HEK293 (cell line): ENCODE data around the gene SH3GL2.

Source experiments
- BCL11A ChIP-seq: fragments of 450-650 bp; formaldehyde crosslinking; IDR thresholded peaks from 2 replicates; pipeline ENCODE4 v1.5.1; 2016; ENCODE audit warnings: low read depth, missing biosample characterization, missing genetic modification characterization
- GLI2 ChIP-seq: fragments of 450-650 bp; formaldehyde crosslinking; IDR thresholded peaks from 2 replicates; pipeline ENCODE4; 2017; ENCODE audit warnings: missing biosample characterization, missing genetic modification characterization, low read depth, borderline replicate concordance
- GLIS1 ChIP-seq: fragments of 450-650 bp; formaldehyde crosslinking; IDR thresholded peaks from 2 replicates; pipeline ENCODE4 v1.5.1; 2016; ENCODE audit warnings: missing biosample characterization, missing genetic modification characterization
- IKZF3 ChIP-seq: fragments of 450-650 bp; IDR thresholded peaks from 2 replicates; pipeline ENCODE4 v1.5.0; 2018; ENCODE audit warnings: missing biosample characterization, mild to moderate bottlenecking, missing genetic modification characterization, moderate library complexity
- INSM2 ChIP-seq: fragments of 450-650 bp; formaldehyde crosslinking; IDR thresholded peaks from 2 replicates; pipeline ENCODE4 v1.5.1; 2016; ENCODE audit warnings: missing biosample characterization, missing genetic modification characterization
- KLF16 ChIP-seq: fragments of 450-650 bp; formaldehyde crosslinking; IDR thresholded peaks from 2 replicates; pipeline ENCODE4 v1.5.1; 2017; ENCODE audit warnings: missing biosample characterization, missing genetic modification characterization
- PRDM1 ChIP-seq: fragments of 450-650 bp; formaldehyde crosslinking; IDR thresholded peaks from 2 replicates; pipeline ENCODE4; 2016; ENCODE audit warnings: missing biosample characterization, missing genetic modification characterization
- SP2 ChIP-seq: fragments of 450-650 bp; formaldehyde crosslinking; IDR thresholded peaks from 2 replicates; pipeline ENCODE4 v1.5.1; 2016; ENCODE audit warnings: missing biosample characterization, missing genetic modification characterization
- SP7 ChIP-seq: fragments of 450-650 bp; formaldehyde crosslinking; IDR thresholded peaks from 2 replicates; pipeline ENCODE4 v1.5.1; 2016; ENCODE audit warnings: missing biosample characterization, missing genetic modification characterization
- ZBTB20 ChIP-seq: fragments of 450-650 bp; formaldehyde crosslinking; IDR thresholded peaks from 2 replicates; pipeline ENCODE4 v1.5.1; 2016; ENCODE audit warnings: missing biosample characterization, missing genetic modification characterization
- ZBTB21 ChIP-seq: fragments of 450-650 bp; formaldehyde crosslinking; IDR thresholded peaks from 2 replicates; pipeline ENCODE4 v1.5.1; 2017; ENCODE audit warnings: missing biosample characterization, missing genetic modification characterization
- ZBTB26 ChIP-seq: fragments of 450-650 bp; formaldehyde crosslinking; optimal IDR thresholded peaks from 2 replicates; pipeline ENCODE3; 2016; ENCODE audit warnings: missing biosample characterization, mild to moderate bottlenecking, missing genetic modification characterization
- ZEB2 ChIP-seq: fragments of 450-650 bp; formaldehyde crosslinking; IDR thresholded peaks from 2 replicates; pipeline ENCODE4 v1.5.1; 2016; ENCODE audit warnings: missing biosample characterization, missing genetic modification characterization
- ZIC2 ChIP-seq: fragments of 450-650 bp; formaldehyde crosslinking; IDR thresholded peaks from 2 replicates; pipeline ENCODE4 v1.5.1; 2016; ENCODE audit warnings: missing biosample characterization, missing genetic modification characterization
- ZNF133 ChIP-seq: fragments of 450-650 bp; formaldehyde crosslinking; IDR thresholded peaks from 2 replicates; pipeline ENCODE4 v1.5.1; 2016; ENCODE audit warnings: missing biosample characterization, missing genetic modification characterization
- ZNF157 ChIP-seq: fragments of 450-650 bp; formaldehyde crosslinking; IDR thresholded peaks from 2 replicates; pipeline ENCODE4 v1.5.1; 2016; ENCODE audit warnings: missing biosample characterization, missing genetic modification characterization
- ZNF214 ChIP-seq: fragments of 450-650 bp; formaldehyde crosslinking; IDR thresholded peaks from 2 replicates; pipeline ENCODE4 v1.5.1; 2017; ENCODE audit warnings: missing biosample characterization, mild to moderate bottlenecking, missing genetic modification characterization, borderline replicate concordance
- ZNF341 ChIP-seq: fragments of 450-650 bp; formaldehyde crosslinking; IDR thresholded peaks from 2 replicates; pipeline ENCODE4; 2016; ENCODE audit warnings: low read depth, missing biosample characterization, missing genetic modification characterization
- ZNF488 ChIP-seq: fragments of 450-650 bp; formaldehyde crosslinking; IDR thresholded peaks from 2 replicates; pipeline ENCODE4 v1.5.1; 2016; ENCODE audit warnings: missing biosample characterization, missing genetic modification characterization
- ZNF510 ChIP-seq: fragments of 450-650 bp; formaldehyde crosslinking; IDR thresholded peaks from 2 replicates; pipeline ENCODE4 v1.5.1; 2018; ENCODE audit warnings: mild to moderate bottlenecking, missing genetic modification characterization, missing biosample characterization; ENCODE audit not compliant: insufficient replicate concordance
- ZNF558 ChIP-seq: fragments of 450-650 bp; formaldehyde crosslinking; IDR thresholded peaks from 2 replicates; pipeline ENCODE4 v1.5.1; 2016; ENCODE audit warnings: missing biosample characterization, missing genetic modification characterization
- ZNF623 ChIP-seq: fragments of 450-650 bp; formaldehyde crosslinking; IDR thresholded peaks from 2 replicates; pipeline ENCODE4 v1.5.1; 2016; ENCODE audit warnings: missing biosample characterization, missing genetic modification characterization
- ZNF626 ChIP-seq: fragments of 450-650 bp; sonication (Bioruptor Pico); formaldehyde crosslinking; IDR thresholded peaks from 2 replicates; pipeline ENCODE4 v1.5.1; 2018; ENCODE audit warnings: missing biosample characterization, missing genetic modification characterization, inconsistent platforms
- ZNF76 ChIP-seq: fragments of 450-650 bp; formaldehyde crosslinking; IDR thresholded peaks from 2 replicates; pipeline ENCODE4; 2016; ENCODE audit warnings: low read depth, missing biosample characterization, missing genetic modification characterization, borderline replicate concordance
- ZNF777 ChIP-seq: fragments of 450-650 bp; formaldehyde crosslinking; IDR thresholded peaks from 2 replicates; pipeline ENCODE4 v1.5.1; 2017; ENCODE audit warnings: missing biosample characterization, missing genetic modification characterization, borderline replicate concordance
- TF ChIP-seq, protein P1 (sequence below): fragments of 450-650 bp; formaldehyde crosslinking; IDR thresholded peaks from 2 replicates; pipeline ENCODE4 v1.5.1; 2016; ENCODE audit warnings: missing biosample characterization, missing genetic modification characterization
- TF ChIP-seq, protein P2 (sequence below): fragments of 450-650 bp; formaldehyde crosslinking; IDR thresholded peaks from 2 replicates; pipeline ENCODE4 v1.5.1; 2016; ENCODE audit warnings: missing biosample characterization, missing genetic modification characterization
- TF ChIP-seq, protein P3 (sequence below): fragments of 450-650 bp; formaldehyde crosslinking; conservative IDR thresholded peaks from 2 replicates; pipeline ENCODE4 v1.5.1; 2016; ENCODE audit warnings: low read depth, missing biosample characterization, missing genetic modification characterization

The SH3GL2 gene

DNA sequence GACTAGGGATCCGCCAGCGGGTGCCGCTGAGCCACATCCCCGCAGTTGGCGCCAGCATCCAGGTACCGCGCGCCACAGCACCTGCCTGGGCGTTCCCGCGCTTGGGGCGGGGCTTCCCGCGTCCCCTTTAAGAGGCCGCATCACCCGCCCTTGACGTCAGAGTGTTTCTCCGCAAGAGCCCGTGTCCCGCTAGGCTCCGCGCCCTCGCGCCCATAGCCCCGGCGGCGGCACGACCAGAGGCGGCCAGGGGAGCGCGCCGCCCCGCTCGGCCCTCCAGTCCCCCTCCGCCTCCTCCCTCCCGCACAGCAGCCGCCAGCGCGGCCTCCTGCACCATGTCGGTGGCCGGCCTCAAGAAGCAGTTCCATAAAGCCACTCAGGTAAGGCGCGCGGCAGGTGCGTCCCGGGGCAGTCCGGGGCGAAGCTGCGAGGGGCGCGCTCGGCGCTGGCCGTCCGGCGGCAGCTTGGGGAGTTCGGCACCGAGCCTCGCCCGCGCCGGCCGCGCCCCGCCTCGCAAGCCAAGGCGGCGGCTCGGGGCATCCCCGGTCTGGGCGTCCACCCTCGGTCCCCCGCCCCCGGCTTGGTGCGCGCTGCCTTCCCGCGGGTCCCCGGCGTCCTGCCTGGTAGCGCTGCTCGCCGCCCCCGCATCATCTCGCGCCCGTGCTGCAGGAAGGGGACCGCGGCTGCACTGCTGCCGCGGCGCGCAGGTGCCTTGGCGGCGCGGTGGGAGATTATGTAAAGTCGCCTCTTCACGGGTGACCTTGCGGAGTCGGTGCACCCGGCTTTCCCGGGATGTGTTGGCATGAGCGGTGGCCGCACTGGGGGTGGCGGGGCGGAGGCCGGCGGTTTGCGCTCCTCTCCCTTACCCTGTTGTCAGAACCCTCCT lies at the start of gene SH3GL2 (continued):
- TF ChIP-seq, protein P1, sequence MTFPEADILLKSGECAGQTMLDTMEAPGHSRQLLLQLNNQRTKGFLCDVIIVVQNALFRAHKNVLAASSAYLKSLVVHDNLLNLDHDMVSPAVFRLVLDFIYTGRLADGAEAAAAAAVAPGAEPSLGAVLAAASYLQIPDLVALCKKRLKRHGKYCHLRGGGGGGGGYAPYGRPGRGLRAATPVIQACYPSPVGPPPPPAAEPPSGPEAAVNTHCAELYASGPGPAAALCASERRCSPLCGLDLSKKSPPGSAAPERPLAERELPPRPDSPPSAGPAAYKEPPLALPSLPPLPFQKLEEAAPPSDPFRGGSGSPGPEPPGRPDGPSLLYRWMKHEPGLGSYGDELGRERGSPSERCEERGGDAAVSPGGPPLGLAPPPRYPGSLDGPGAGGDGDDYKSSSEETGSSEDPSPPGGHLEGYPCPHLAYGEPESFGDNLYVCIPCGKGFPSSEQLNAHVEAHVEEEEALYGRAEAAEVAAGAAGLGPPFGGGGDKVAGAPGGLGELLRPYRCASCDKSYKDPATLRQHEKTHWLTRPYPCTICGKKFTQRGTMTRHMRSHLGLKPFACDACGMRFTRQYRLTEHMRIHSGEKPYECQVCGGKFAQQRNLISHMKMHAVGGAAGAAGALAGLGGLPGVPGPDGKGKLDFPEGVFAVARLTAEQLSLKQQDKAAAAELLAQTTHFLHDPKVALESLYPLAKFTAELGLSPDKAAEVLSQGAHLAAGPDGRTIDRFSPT, result no peak
- TF ChIP-seq ZNF157 (no peak), GLI2 (tag by site-specific recombination) (no peak), ZNF510 (tag by site-specific recombination) (no peak), ZNF623 (tag by site-specific recombination) (no peak), ZIC2 (tag by site-specific recombination) (peak; percentile 39), ZNF488 (tag by site-specific recombination) (no peak), SP2 (peak; percentile 43), ZBTB26 (tag by site-specific recombination) (peak; percentile 79), BCL11A (tag by site-specific recombination) (no peak), ZNF626 (tag by site-specific recombination) (no peak), IKZF3 (tag by site-specific recombination) (no peak), PRDM1 (tag by site-specific recombination) (no peak), GLIS1 (tag by site-specific recombination) (peak; percentile 42), INSM2 (tag by site-specific recombination) (no peak; the same call in 1 of the 2 replicates), ZBTB20 (tag by site-specific recombination) (no peak), ZNF214 (tag by site-specific recombination) (no peak), ZBTB21 (tag by site-specific recombination) (peak; percentile 82), ZNF341 (no peak), ZNF76 (0 out of 2 replicates have a peak, but pooled peaks have one; percentile 36), ZEB2 (tag by site-specific recombination) (peak; percentile 66), SP7 (no peak; the same call in 1 of the 2 replicates), ZNF558 (tag by site-specific recombination) (no peak), ZNF133 (tag by site-specific recombination) (no peak), ZNF777 (tag by site-specific recombination) (no peak), KLF16 (tag by site-specific recombination) (no peak; the same call in 1 of the 2 replicates)
- TF ChIP-seq, protein P2, sequence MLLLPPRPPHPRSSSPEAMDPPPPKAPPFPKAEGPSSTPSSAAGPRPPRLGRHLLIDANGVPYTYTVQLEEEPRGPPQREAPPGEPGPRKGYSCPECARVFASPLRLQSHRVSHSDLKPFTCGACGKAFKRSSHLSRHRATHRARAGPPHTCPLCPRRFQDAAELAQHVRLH (tag by site-specific recombination), result no peak
- TF ChIP-seq, protein P3, sequence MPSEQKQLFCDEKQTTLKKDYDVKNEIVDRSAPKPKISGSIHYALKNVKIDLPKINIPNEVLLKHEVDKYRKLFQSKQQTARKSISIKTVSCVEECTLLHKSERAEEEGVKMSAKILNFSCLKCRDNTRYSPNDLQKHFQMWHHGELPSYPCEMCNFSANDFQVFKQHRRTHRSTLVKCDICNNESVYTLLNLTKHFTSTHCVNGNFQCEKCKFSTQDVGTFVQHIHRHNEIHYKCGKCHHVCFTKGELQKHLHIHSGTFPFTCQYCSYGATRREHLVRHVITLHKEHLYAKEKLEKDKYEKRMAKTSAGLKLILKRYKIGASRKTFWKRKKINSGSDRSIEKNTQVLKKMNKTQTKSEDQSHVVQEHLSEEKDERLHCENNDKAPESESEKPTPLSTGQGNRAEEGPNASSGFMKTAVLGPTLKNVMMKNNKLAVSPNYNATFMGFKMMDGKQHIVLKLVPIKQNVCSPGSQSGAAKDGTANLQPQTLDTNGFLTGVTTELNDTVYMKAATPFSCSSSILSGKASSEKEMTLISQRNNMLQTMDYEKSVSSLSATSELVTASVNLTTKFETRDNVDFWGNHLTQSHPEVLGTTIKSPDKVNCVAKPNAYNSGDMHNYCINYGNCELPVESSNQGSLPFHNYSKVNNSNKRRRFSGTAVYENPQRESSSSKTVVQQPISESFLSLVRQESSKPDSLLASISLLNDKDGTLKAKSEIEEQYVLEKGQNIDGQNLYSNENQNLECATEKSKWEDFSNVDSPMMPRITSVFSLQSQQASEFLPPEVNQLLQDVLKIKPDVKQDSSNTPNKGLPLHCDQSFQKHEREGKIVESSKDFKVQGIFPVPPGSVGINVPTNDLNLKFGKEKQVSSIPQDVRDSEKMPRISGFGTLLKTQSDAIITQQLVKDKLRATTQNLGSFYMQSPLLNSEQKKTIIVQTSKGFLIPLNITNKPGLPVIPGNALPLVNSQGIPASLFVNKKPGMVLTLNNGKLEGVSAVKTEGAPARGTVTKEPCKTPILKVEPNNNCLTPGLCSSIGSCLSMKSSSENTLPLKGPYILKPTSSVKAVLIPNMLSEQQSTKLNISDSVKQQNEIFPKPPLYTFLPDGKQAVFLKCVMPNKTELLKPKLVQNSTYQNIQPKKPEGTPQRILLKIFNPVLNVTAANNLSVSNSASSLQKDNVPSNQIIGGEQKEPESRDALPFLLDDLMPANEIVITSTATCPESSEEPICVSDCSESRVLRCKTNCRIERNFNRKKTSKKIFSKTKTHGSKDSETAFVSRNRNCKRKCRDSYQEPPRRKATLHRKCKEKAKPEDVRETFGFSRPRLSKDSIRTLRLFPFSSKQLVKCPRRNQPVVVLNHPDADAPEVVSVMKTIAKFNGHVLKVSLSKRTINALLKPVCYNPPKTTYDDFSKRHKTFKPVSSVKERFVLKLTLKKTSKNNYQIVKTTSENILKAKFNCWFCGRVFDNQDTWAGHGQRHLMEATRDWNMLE (tag by site-specific recombination), result no peak
